IPS-18a (cell line): ENCODE measurements around the gene TMEM167B.
"Not testable (repeated sequence)": the region's sequence is repeated elsewhere in the genome, so short reads cannot be mapped to it uniquely, and the experiment has no call there.

Experiments used
- H3K27ac ChIP-seq: one replicate; pipeline ENCODE4 v1.5.1; 2013; ENCODE audit warnings: low read length
- H3K27me3 ChIP-seq: one replicate; pipeline ENCODE4 v1.6.1; 2013; ENCODE audit warnings: mild to moderate bottlenecking, low read length; ENCODE audit not compliant: control insufficient read depth, insufficient read depth
- H3K36me3 ChIP-seq: one replicate; pipeline ENCODE4 v1.6.1; 2013; ENCODE audit warnings: low read depth, low read length; ENCODE audit not compliant: control insufficient read depth
- H3K4me1 ChIP-seq: one replicate; pipeline ENCODE4 v1.6.1; 2013; ENCODE audit warnings: low read depth, low read length; ENCODE audit not compliant: control insufficient read depth
- H3K4me3 ChIP-seq: one replicate; pipeline ENCODE4 v1.5.1; 2013; ENCODE audit warnings: low read length
- H3K9ac ChIP-seq: one replicate; pipeline ENCODE4 v1.6.1; 2013; ENCODE audit warnings: mild to moderate bottlenecking, low read length, moderate library complexity
- H3K9me3 ChIP-seq: one replicate; pipeline ENCODE4 v1.6.1; 2013; ENCODE audit warnings: low read depth, low read length; ENCODE audit not compliant: control insufficient read depth

The TMEM167B gene

DNA sequence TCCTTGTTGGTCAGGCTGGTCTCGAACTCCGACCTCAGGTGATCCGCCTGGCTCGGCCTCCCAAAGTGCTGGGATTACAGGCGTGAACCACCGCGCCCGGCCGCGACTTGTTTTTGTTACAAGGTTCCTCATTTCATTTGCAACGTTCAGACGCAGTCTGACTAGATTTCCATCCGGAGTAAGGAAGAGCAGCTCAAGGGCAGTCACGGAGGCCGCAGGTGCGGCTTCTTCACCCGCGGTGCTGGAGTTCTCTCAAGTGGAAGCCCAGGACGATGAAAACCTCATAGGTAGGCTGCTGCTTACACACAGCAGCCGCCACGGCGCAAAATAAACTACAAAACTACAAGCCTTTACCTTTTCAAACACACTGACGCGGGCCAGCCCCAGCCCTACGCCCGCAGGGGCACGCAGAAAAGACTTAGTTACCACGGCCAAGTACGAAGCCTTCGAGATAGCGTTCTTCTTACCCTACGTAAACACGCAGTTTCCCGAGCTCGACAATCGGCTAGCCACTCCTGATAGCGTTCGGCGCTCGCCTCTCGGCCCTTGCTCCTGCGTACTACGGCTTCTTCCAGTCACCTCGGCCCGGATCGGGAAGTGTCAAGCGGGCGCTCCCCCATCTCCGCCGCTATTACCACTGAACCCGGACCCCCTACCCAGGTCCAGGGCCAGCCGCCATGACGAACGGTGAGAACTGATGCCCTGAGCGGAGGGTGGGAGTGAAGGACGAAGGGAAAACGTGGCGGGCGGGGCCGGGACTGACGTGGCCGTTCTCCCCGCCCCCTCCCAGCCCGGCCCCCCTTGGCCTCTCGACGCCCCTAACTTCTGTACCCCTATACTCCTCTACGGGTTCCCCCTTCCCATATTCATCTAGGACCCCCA, at the start of gene TMEM167B:
Gene TMEM167B (plus strand): TSS at position 569 of the 882 bp plus-strand sequence. CDS start 109 bp downstream, at position 678.
- Histone ChIP-seq H3K9me3 (no peaks in the 10 kb centered on the region), H3K4me3 (peak within 1 kb of the TSS; percentile 97), H3K27ac (peak within 1 kb of the TSS; percentile 60), H3K36me3 (no peaks in the 10 kb centered on the region), H3K4me1 (peaks cover 7% of the 10 kb centered on the region), H3K27me3 (no peaks in the 10 kb centered on the region), H3K9ac (peak within 1 kb of the TSS; percentile 86)

DNA sequence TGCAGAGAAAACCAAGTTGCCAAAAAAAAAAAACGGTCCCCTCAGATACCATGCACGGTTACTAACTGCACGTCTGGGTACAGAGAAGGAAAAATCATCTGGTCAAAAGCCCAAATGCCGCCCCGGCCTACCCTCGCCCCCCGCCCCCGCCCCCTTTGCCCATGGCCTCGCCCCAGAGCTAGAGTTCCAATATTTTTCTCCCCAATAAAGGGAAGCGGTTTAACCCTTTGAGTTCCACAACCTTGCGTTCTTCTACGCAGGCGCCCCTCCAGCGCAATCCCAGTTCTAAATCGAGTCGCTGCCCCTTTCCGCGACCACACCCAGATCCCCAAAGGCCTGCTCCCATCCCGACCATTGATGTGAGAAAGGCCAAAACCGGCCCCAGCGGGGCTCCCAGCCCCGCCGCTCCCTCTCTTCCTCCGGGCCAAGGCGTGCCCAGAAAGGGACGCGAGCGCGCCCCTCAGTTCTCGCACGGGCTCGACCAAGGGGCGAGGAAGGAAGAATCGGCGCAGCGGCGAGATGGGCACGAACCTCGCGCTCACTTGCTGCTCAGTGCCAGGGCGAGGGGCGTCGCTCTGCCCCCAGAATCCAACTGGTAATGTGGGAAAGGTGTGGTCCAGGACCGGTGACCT, 49.5 kb upstream of the TMEM167B start:
- H3K27ac ChIP-seq, result no peak overlapping the region
- H3K27me3 ChIP-seq, result no peaks in the 10 kb centered on the region
- H3K4me1 ChIP-seq, result peaks cover 10% of the 10 kb centered on the region
- no peaks in the 10 kb centered on the region for H3K36me3 ChIP-seq
- no peaks in the 10 kb centered on the region for H3K9me3 ChIP-seq
- peak overlapping the region; percentile 36 for H3K9ac ChIP-seq
- H3K4me3 ChIP-seq, result peak overlapping the region; percentile 64

DNA sequence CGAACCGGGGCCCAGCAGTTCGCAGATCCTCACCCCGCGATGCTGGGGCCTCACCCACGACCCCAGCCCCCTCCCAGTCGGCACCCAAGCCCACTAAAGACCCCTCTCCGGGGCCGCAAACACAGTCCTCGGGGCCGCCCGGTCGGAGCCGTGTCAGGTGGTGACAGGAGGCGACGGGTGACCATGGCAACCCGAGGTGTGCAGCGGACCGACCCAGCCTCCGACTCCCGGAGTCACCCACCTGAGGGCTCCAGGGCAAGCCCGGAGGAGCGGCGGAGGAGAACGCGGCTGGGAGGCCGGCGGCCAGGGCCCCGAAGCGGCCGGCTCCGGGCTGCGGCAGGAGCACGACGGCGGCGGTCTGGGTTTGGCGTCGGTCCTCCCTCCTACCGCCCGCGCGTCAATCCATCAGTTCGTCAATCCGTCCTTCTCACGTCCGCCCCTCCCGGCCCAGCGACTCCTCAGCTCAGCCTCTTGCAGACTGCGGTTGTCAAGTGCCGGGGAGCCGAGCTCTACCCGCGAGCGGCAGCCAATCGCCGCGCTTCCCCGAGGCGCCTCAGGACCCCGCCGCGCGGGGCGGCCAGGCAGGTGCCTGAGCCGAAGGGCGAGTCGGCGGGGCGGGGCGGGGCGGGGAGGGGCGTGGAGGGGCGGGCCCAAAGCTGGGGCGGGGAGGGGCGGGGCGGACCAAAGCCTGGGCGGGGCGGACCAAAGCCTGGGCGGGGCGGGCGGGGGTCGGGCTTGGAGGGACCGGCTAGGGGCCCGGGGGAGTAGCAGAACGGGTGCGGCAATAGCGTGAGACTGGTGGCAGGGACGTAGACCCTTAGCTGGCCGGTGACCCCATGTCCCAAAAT, 48.7 kb upstream of the TMEM167B start, which contains the start of gene WDR47:
Gene WDR47 (minus strand): TSS at position 482 of the 848 bp plus-strand sequence. CDS start 18,590 bp downstream, outside the sequence.
- no peak within 1 kb of the TSS for H3K27ac ChIP-seq
- no peaks in the 10 kb centered on the region for H3K9me3 ChIP-seq
- peak within 1 kb of the TSS; percentile 64 for H3K4me3 ChIP-seq
- H3K36me3 ChIP-seq, result no peaks in the 10 kb centered on the region
- peak within 1 kb of the TSS; percentile 36 for H3K9ac ChIP-seq
- peaks cover 10% of the 10 kb centered on the region for H3K4me1 ChIP-seq
- H3K27me3 ChIP-seq, result no peaks in the 10 kb centered on the region

DNA sequence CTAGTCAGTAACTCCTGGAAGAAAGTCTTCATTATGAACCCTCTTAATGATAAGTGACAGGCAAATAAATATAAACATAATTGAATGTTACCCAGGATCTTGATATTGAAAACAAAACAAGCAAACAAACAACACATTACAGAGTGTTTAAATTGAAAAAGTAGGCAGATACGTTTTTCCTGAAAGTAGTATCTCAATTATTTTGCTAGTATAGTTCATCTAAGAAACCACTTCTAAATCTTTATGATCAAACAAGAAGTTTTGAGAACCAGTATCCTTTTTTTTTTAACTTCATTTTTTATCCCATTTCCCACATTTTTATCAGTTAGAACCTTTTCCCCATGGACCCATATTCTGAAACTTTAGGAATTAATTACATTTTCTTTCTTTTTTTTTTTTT, 45.0 kb upstream of the TMEM167B start:
- no peak overlapping the region for H3K9ac ChIP-seq
- H3K27me3 ChIP-seq, result no peaks in the 10 kb centered on the region
- H3K4me3 ChIP-seq, result no peak overlapping the region
- peaks cover 4% of the 10 kb centered on the region for H3K4me1 ChIP-seq
- H3K9me3 ChIP-seq, result no peaks in the 10 kb centered on the region
- no peak overlapping the region for H3K27ac ChIP-seq
- H3K36me3 ChIP-seq, result no peaks in the 10 kb centered on the region

DNA sequence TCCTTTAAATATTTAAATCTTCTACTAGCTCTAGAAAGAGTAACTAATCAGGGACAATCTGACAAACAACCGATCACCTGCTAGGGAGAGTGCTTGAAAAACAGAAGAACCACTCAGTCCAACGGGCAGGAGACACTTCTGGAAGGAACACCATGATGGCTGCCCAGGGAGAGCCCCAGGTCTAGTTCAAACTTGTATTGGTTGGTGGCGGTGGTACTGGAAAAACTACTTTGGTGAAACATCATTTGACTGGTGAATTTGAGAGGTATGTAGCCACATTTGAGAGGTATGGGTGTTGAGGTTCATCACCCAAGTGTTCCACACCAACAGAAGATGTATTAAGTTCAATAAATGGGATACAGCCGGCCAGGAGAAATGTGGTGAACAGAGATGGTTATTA, 43.9 kb upstream of the TMEM167B start:
- H3K36me3 ChIP-seq, result no peaks in the 10 kb centered on the region
- H3K9me3 ChIP-seq, result no peaks in the 10 kb centered on the region
- H3K27ac ChIP-seq, result no peak overlapping the region
- H3K4me3 ChIP-seq, result no peak overlapping the region
- no peak overlapping the region for H3K9ac ChIP-seq
- H3K27me3 ChIP-seq, result no peaks in the 10 kb centered on the region
- peaks cover 3% of the 10 kb centered on the region for H3K4me1 ChIP-seq

DNA sequence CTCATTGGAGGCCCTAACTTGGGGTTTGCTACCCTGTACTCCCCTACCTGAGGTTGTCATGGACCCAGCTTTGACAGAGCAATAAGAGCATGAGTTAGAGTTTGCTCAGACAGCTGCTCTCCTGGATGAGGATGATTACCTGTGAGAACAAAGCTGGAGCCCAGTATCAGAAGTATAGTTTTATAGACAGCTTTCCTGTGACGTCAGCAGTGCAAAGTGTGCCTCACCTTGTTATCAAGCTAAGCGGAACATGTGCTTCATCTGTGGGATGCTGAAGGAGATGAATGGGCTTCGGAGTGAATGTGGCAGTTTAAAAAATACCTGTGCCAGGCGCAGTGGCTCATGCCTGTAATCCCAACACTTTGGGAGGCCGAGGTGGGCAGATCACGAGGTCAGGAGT, 43.2 kb upstream of the TMEM167B start:
- no peaks in the 10 kb centered on the region for H3K27me3 ChIP-seq
- H3K27ac ChIP-seq, result no peak overlapping the region
- H3K4me1 ChIP-seq, result peaks cover 3% of the 10 kb centered on the region
- H3K9ac ChIP-seq, result no peak overlapping the region
- H3K9me3 ChIP-seq, result no peaks in the 10 kb centered on the region
- no peaks in the 10 kb centered on the region for H3K36me3 ChIP-seq
- no peak overlapping the region for H3K4me3 ChIP-seq

DNA sequence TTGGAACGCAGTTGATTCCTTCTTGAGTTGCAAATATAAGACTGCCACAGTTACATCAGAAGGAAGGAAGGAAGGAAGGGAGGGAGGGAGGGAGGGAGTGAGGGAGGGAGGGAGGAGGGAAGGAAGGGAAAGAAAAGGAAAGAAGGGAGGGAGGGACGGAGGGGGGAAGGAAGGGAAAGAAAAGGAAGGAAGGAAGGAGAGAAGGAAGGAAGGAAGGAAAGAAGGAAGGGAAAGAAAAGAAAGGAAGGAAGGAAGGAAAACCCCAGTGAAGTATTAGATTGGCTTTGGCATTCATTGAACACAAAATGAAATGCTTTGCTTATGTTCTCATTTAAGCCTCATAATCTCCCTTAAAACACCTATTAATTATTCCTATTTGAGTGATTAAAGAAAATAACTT, 42.2 kb upstream of the TMEM167B start:
- Histone ChIP-seq H3K27ac (no peak overlapping the region), H3K9ac (no peak overlapping the region), H3K4me3 (no peak overlapping the region), H3K27me3 (no peaks in the 10 kb centered on the region), H3K9me3 (no peaks in the 10 kb centered on the region), H3K4me1 (no peaks in the 10 kb centered on the region), H3K36me3 (no peaks in the 10 kb centered on the region)

DNA sequence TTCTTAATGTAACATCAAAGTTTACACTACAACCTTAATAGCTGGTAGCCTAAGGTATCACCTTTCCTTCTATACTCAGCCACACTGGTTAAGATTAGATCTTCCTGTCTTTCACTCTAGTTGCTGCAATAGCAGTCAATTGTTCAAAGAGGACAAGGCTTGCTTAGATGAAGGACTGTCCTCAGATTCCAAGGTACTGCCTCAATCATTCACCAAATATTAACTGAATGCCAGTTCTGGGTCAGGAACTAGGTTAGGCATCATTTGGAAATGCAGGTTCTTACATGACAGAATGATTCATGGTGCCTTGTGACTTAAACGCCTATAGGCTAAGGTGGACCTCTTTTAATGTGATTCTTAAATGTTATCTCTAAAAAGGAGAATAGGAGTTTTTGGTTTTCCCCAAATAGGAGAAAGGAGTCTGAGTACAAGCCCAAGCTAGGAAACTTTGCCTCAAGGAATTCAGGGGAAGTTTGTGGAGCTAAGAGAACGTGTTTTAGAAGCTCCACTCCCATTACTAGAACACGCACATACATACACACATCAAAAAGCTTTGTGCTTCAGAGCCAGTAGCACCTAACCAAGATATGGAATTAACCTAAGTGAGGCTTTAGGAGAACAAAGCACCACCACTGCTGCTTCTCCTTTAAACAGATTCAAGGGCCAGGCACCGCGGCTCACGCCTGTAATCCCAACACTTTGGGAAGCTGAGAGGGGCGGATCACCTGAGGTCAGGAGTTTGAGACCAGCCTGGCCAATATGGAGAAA, 40.2 kb upstream of the TMEM167B start:
- no peak overlapping the region for H3K27ac ChIP-seq
- H3K9me3 ChIP-seq, result no peaks in the 10 kb centered on the region
- H3K4me3 ChIP-seq, result no peak overlapping the region
- no peaks in the 10 kb centered on the region for H3K27me3 ChIP-seq
- H3K4me1 ChIP-seq, result no peaks in the 10 kb centered on the region
- no peak overlapping the region for H3K9ac ChIP-seq
- H3K36me3 ChIP-seq, result no peaks in the 10 kb centered on the region

DNA sequence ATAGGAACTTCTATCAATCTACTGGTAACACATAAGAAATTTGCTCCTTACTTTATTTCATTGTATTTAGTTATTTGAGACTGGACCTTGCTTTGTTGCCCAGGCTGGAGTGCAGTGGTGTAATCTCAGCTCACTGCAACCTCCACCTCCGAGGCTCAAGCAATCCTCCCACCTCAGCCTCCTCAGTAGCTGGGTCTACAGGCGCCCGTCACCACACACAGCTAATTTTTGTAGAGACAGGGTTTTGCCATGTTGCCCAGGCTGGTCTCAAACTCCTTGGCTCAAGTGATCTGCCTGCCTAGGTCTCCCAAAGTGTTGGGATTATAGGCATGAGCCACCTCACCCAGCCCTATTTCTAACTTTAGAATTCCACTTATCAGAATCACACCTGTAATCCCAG, 38.4 kb upstream of the TMEM167B start:
- not testable (repeated sequence) for H3K27me3 ChIP-seq, H3K9me3 ChIP-seq, H3K36me3 ChIP-seq, H3K4me1 ChIP-seq, H3K27ac ChIP-seq, H3K9ac ChIP-seq, H3K4me3 ChIP-seq

DNA sequence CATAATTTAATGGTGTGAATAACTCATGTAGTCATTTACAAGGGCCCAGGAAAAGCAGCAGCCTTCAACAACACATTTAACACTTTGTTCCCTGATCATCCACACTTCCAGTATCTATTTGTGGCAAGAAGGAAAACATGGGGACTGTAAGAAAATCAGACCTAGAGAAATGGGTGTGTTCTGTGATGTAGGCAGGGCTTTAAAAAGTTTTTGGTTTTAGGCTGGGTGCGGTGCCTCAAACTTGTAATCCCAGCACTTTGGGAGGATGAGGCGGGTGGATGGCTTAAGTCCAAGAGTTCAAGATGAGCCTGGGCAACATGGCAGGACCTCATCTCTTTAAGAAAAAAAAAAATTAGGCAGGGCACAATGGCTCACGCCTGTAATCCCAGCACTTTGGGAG, 34.5 kb upstream of the TMEM167B start:
- Histone ChIP-seq H3K9ac (no peak overlapping the region), H3K27ac (no peak overlapping the region), H3K4me1 (no peaks in the 10 kb centered on the region), H3K4me3 (no peak overlapping the region), H3K36me3 (no peaks in the 10 kb centered on the region), H3K9me3 (no peaks in the 10 kb centered on the region), H3K27me3 (no peaks in the 10 kb centered on the region)

DNA sequence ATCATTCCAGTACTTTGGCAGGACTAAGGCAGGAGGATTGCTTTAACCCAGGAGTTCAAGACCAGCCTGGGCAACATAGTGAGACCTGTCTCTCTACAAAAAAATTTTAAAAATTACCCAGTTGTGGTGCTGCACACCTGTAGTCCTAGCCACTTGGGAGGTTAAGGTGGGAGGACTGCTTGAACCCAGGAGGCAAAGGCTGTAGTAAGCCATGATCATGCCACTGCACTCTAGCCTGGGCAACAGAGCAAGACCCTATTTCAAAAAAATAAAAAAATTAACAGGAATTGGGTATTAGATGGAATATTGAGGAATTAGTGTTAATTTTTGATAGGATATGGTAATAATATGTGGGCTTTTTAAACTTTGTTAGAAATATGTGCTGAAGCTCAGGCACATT, 31.5 kb upstream of the TMEM167B start:
- Histone ChIP-seq H3K36me3 (peaks cover 9% of the 10 kb centered on the region), H3K9me3 (no peaks in the 10 kb centered on the region), H3K27me3 (no peaks in the 10 kb centered on the region), H3K27ac (no peak overlapping the region), H3K4me3 (no peak overlapping the region), H3K9ac (no peak overlapping the region), H3K4me1 (no peaks in the 10 kb centered on the region)
